Dermis lymphatic vessel endothelial cell (primary cell): ENCODE measurements around the gene CALML6. TPM values are rescaled to one million over a fixed set of nuclear protein-coding genes. Genes with fewer than 3 reads are reported as not detected.

ENCODE experiments used
- total RNA-seq: library from RNA; depleted of rRNA; stranded (reverse); fragments of >200 nt; gene quantifications from 2 replicates; pipeline ENCODE4 v1.2.1, GENCODE V29; 2014

Gene CALML6, protein sequence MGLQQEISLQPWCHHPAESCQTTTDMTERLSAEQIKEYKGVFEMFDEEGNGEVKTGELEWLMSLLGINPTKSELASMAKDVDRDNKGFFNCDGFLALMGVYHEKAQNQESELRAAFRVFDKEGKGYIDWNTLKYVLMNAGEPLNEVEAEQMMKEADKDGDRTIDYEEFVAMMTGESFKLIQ
- under 0.01 TPM in 1 of 2 replicates, not detected in the other for total RNA-seq

DNA sequence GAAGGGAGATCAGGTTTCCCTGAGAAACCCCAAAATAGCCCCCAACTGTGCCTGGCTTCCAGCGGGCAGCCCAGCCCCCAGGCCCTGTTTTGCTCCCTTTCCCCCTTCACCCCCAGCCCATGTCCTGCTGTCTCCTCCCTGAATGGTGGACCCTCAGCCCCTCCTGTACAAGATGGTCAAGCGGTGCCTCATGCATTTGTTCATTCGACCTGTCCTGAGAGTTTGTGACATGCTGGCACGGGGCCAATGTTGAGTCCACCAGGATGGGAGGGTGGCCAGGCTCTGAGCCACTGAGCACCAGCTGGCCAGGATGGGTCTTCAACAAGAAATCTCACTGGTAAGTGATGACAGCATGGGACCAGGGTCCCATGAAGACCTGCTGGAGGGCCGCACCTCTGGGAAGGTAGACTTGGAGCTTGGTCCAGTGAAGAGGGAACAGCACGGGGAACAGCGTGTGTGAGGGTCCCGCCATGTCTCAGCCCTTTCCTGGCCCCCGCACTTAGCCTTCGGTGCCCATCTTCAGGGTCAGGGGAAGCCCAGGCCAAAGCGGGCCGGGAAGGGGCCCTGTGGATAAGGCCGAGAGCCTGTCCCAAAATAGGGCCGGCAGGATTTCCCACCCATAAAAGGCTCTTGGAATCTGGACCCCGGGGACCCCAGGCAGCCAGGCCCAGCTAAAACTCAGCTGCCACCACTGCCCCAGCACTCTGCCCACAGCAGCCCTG, at the start of gene CALML6:
Gene CALML6 (plus strand): TSS at position 290 of the 722 bp plus-strand sequence. CDS start 21 bp downstream, at position 311.

GRCh38 chr1:1890506-1891348, 24.3 kb upstream of the CALML6 start, which contains the start of gene GNB1:
GNB1 (minus strand) TSS chr1:1891087; CDS start chr1:1825453, 65,634 bp downstream.

GRCh38 chr1:1918901-1919303, 3.8 kb downstream of the CALML6 start, which contains the start of gene TMEM52:
TMEM52 (minus strand) TSS chr1:1919279; CDS start chr1:1919265, 14 bp downstream.

Other genes with a start within 250 kb of the CALML6 start
- 29.0 and 35.9 TPM in 2 replicates for gene SLC35E2B, start 222.5 kb upstream of the CALML6 start, total RNA-seq
- 9.5 and 11.0 TPM in 2 replicates for gene CDK11A, start 190.9 kb upstream of the CALML6 start, total RNA-seq
- 28.9 and 31.5 TPM in 2 replicates for gene NADK, start 136.8 kb upstream of the CALML6 start, total RNA-seq
- 79.4 and 88.2 TPM in 2 replicates for gene GNB1, start 24.2 kb upstream of the CALML6 start, total RNA-seq
- not detected in 2 replicates for gene TMEM52, start 4.0 kb downstream of the CALML6 start, total RNA-seq
- gene CFAP74, start 88.5 kb downstream of the CALML6 start, total RNA-seq, result not detected in 2 replicates
- gene GABRD, start 104.1 kb downstream of the CALML6 start, total RNA-seq, result 0.86 and 1.3 TPM in 2 replicates
- 28.4 and 33.2 TPM in 2 replicates for gene PRKCZ, start 135.2 kb downstream of the CALML6 start, total RNA-seq